NCI-H2196 treated with DMSO at 0.1 percent for 48 hours (cell line): ENCODE results near the gene CACFD1.
"Not testable (repeated sequence)": the region's sequence is repeated elsewhere in the genome, so short reads cannot be mapped to it uniquely, and the experiment has no call there.

Experiments
- DNase-seq: peaks from one replicate; lab custom pipeline; 2025; ENCODE audit not compliant: unreplicated experiment; lab: John Stamatoyannopoulos, UW

Gene CACFD1

GRCh38 chr9:133439337-133439736 is 20.4 kb upstream of the CACFD1 start:
- DNase-seq: no peak

- DNase-seq: no peak
Measured at GRCh38 chr9:133440874-133441273, 18.9 kb upstream of the CACFD1 start.

GRCh38 chr9:133441571-133441970 is 18.2 kb upstream of the CACFD1 start:
- no peak for DNase-seq

- DNase-seq: no peak
Measured at GRCh38 chr9:133443248-133443647, 16.5 kb upstream of the CACFD1 start.

- peak; percentile 31 for DNase-seq
Measured at GRCh38 chr9:133443982-133444381, 15.8 kb upstream of the CACFD1 start.

GRCh38 chr9:133445293-133445969 is 14.3 kb upstream of the CACFD1 start:
- DNase-seq: no peak

- DNase-seq: no peak
Measured at GRCh38 chr9:133448487-133448972, 11.2 kb upstream of the CACFD1 start.

GRCh38 chr9:133449760-133450159 is 10.0 kb upstream of the CACFD1 start:
- peak; percentile 61 for DNase-seq

- DNase-seq: not testable (repeated sequence)
Measured at GRCh38 chr9:133451865-133452264, 7.9 kb upstream of the CACFD1 start.

- no peak for DNase-seq
Measured at GRCh38 chr9:133452562-133452961, 7.2 kb upstream of the CACFD1 start.

GRCh38 chr9:133453651-133454050 is 6.1 kb upstream of the CACFD1 start:
- no peak for DNase-seq

GRCh38 chr9:133454325-133454724 is 5.5 kb upstream of the CACFD1 start:
- DNase-seq: no peak

GRCh38 chr9:133454943-133455673 is 4.7 kb upstream of the CACFD1 start:
- DNase-seq: no peak

GRCh38 chr9:133455936-133456335 is 3.8 kb upstream of the CACFD1 start:
- DNase-seq: no peak

- DNase-seq: no peak
Measured at GRCh38 chr9:133456409-133456808, 3.4 kb upstream of the CACFD1 start.

GRCh38 chr9:133457233-133457632 is 2.5 kb upstream of the CACFD1 start:
- DNase-seq: no peak

- no peak for DNase-seq
Measured at GRCh38 chr9:133457748-133458147, 2.0 kb upstream of the CACFD1 start.

GRCh38 chr9:133458643-133459312 is 1.0 kb upstream of the CACFD1 start:
- DNase-seq: no peak

GRCh38 chr9:133460405-133461175 is 812 bp downstream of the CACFD1 start:
- DNase-seq: peak; percentile 88

- DNase-seq: peak; percentile 53
Measured at GRCh38 chr9:133461975-133462374, 2.2 kb downstream of the CACFD1 start.

GRCh38 chr9:133463234-133463863 is 3.6 kb downstream of the CACFD1 start:
- DNase-seq: no peak
